Activated naive CD4-positive, alpha-beta T cell treated with anti-CD3 and anti-CD28 coated beads for 36 hours (primary cell): Measurements from ENCODE around the gene LDB2. TPM values are rescaled to one million over a fixed set of nuclear protein-coding genes. Genes with fewer than 3 reads are reported as not detected.

ENCODE experiments used
- CTCF ChIA-PET: fragments of 350-600 bp; sonication (Branson Sonifier 250); formaldehyde crosslinking; loops from one replicate; lab custom pipeline; 2021; ENCODE audit warnings: antibody characterized with exemption; lab: Charles Lee
- DNase-seq: peaks from one replicate; pipeline ENCODE4 v3.0.0-alpha.2; 2020
- H3K27ac Mint-ChIP-seq: one replicate; pipeline ENCODE4 v1.8.0; 2021; ENCODE audit warnings: mild to moderate bottlenecking, mixed read lengths
- H3K27me3 Mint-ChIP-seq: one replicate; pipeline ENCODE4 v1.8.0; 2021; ENCODE audit warnings: low read depth, mixed read lengths
- H3K36me3 Mint-ChIP-seq: one replicate; pipeline ENCODE4 v1.8.0; 2021; ENCODE audit warnings: low read depth, mixed read lengths
- H3K4me1 Mint-ChIP-seq: one replicate; pipeline ENCODE4 v1.8.0; 2021; ENCODE audit warnings: low read depth, mixed read lengths
- H3K4me3 Mint-ChIP-seq: one replicate; pipeline ENCODE4 v1.8.0; 2021; ENCODE audit warnings: mild to moderate bottlenecking, moderate library complexity, mixed read lengths
- H3K9me3 Mint-ChIP-seq: one replicate; pipeline ENCODE4 v1.8.0; 2021; ENCODE audit warnings: mixed read lengths
- intact Hi-C: fragments of 100-400 bp; cut with micrococcal nuclease; formaldehyde crosslinking; loops from one replicate; pipeline ENCODE4 v1.15.1; 2023
- total RNA-seq, 2 experiments: library from RNA; stranded (reverse); gene quantifications; one replicate each; pipeline ENCODE4 v1.2.3, GENCODE V29; 2021

LDB2 gene
- total RNA-seq, 2 experiments from 2014 or later = not detected

DNA sequence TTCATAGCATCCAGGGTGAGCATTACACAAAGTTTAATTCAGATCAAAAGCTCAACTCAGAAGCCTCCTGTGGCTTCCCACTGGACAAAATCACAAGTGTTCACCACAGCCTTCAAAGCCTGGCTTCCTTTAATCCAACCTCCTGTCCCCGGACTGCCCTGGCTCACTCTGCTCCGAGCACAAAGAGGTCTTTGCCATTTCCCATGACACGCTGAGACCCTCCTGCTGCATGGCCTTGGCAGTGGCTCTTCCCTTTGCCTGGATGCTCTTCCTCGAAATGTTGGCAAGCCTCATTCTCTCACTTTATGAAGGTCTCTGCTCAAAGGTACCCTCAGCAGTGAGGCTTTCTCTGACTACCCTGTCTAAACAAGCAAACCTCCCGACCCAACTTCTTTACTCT, 41.0 kb downstream of the LDB2 start:
- no peaks in the 10 kb centered on the region for H3K36me3 Mint-ChIP-seq
- H3K4me1 Mint-ChIP-seq = no peaks in the 10 kb centered on the region
- DNase-seq = no peak
- H3K9me3 Mint-ChIP-seq = no peaks in the 10 kb centered on the region
- intact Hi-C loops = no loop called here
- no peak overlapping the region for H3K4me3 Mint-ChIP-seq
- CTCF ChIA-PET = no interaction called here
- H3K27ac Mint-ChIP-seq = no peak overlapping the region
- H3K27me3 Mint-ChIP-seq = no peaks in the 10 kb centered on the region

DNA sequence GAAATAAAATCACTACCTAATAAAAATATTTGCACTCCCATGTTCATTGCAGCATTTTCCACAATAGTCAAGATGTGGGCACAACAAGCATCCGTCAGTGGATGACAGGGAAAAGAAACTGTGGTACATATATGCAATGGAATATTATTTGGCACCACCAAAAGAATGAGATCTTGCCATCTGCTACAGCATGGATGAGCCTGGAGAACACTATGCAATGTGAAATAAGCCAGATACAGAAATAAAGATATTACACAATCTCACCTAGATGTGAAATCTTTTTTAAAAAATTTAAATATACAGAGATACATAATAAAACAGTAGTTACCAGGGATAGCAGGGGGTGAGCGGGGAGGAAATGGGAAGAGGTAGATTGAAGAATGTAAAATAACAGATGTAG, 44.8 kb downstream of the LDB2 start:
- H3K9me3 Mint-ChIP-seq = no peaks in the 10 kb centered on the region
- intact Hi-C loops = no loop called here
- H3K4me1 Mint-ChIP-seq = no peaks in the 10 kb centered on the region
- no peak overlapping the region for H3K4me3 Mint-ChIP-seq
- CTCF ChIA-PET = no interaction called here
- no peak for DNase-seq
- no peaks in the 10 kb centered on the region for H3K36me3 Mint-ChIP-seq
- no peak overlapping the region for H3K27ac Mint-ChIP-seq
- H3K27me3 Mint-ChIP-seq = peaks cover 2% of the 10 kb centered on the region

DNA sequence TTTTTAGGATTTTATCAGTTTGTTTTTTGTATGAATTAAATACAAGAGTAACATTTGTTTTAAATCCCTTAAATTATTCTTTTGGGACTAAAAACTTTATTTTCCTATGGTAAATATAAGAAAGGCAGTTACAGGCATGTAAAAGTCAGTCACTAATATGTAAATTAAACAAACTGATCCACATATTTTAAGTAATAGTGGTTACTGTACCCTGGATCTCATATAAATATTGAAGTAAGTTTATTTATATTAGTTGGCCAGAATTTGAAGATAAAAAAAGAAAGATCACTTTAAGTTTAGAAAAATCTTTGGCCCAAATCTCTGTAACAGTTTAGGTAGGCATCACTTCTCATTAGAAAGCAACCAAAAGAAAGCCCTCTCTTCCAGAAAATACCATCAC, 45.8 kb downstream of the LDB2 start:
- H3K27me3 Mint-ChIP-seq = peaks cover 2% of the 10 kb centered on the region
- no peaks in the 10 kb centered on the region for H3K4me1 Mint-ChIP-seq
- no peaks in the 10 kb centered on the region for H3K9me3 Mint-ChIP-seq
- no peak overlapping the region for H3K4me3 Mint-ChIP-seq
- intact Hi-C loops = no loop called here
- no peak for DNase-seq
- CTCF ChIA-PET = no interaction called here
- H3K27ac Mint-ChIP-seq = no peak overlapping the region
- no peaks in the 10 kb centered on the region for H3K36me3 Mint-ChIP-seq

DNA sequence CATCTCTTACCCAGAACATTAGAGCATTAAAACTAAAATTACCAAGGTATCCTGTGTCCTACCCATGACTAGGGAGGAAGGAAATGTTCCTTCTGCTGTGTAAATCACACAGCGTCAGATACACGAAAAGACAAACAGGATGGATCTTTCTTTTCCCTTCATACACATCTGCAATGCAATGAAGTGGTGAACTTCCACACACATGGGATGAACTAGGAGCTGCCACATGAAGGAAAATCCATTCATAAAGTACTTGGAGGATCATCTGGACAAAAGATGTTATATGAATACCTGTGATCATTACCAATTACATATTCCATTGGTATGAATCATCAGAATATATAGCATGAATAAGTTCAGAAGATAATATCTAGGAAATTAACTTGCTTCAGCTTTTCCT, 46.2 kb downstream of the LDB2 start:
- intact Hi-C loops = no loop called here

DNA sequence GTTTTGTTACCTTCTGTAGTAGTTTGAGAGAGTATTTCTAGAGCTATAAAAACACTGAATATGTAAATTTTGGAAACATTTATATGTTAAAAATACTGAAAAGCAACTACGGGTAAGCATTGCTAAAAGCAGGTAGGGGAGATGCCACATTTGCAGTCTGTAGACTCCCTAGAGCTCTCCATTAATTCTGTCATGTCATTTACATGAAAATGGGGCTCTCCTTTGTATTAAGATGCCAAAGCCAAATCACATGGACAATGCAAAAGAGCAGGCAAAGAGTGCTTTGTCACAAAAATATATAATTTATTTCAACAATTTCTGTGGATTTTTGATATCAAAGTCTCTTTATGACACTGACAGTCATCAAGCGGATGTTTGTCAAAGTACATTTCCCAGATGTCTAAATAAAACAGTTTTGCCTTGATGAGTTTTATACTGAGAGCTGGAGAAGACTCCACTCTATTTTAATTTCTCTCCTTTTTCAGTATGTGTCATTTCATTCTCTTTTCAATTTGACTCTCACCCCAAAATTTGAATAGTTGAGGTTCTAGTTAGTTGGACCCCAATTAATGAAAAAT, 51.8 kb downstream of the LDB2 start:
- DNase-seq = no peak
- H3K27ac Mint-ChIP-seq = no peak overlapping the region
- no peaks in the 10 kb centered on the region for H3K4me1 Mint-ChIP-seq
- peaks cover 2% of the 10 kb centered on the region for H3K27me3 Mint-ChIP-seq
- intact Hi-C loops = no loop called here
- CTCF ChIA-PET = no interaction called here
- no peaks in the 10 kb centered on the region for H3K9me3 Mint-ChIP-seq
- H3K4me3 Mint-ChIP-seq = no peak overlapping the region
- H3K36me3 Mint-ChIP-seq = no peaks in the 10 kb centered on the region

More for the DNA sequence above, 46.2 kb downstream of the LDB2 start:
- Mint-ChIP-seq H3K27me3 (peaks cover 2% of the 10 kb centered on the region), H3K4me1 (no peaks in the 10 kb centered on the region), H3K36me3 (no peaks in the 10 kb centered on the region), H3K4me3 (no peak overlapping the region), H3K27ac (no peak overlapping the region), H3K9me3 (no peaks in the 10 kb centered on the region)
- no peak for DNase-seq
- CTCF ChIA-PET = no interaction called here

DNA sequence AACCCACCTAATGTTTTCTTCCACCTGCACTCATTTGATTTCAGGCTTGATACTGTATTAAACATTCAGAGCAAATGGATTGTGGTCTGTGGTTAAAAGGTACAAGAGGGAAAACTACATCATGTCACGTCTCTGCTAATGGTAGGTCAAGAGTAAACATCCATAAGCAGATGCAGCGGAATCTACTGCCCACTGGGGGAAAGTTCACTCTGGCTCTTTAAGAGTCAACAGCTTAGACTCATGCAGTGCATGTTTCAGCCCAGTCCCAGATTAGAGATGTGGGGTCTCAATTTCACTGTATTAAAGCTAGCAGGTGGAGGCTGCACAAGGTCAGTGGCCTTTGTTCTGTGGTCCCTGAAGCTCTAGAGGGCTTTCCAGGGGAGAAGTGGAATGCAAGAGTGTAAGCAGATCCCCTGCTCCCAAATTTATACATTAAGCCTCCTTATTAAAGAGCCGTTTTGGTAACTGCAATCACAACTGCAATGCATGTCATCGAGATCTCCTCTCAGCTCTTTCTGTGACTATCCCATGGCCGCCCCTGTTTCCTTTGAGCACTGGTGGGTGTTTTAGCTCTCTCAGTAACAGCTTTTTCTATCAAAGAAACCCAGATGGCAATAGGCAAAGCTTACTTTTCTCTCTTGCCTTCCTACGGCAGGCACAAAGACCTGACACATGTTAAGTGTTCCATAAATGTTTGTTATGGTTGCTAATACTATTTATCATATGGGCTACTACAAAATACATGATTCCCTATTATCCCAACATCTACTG, 53.4 kb downstream of the LDB2 start:
- Mint-ChIP-seq H3K9me3 (no peaks in the 10 kb centered on the region), H3K27ac (no peak overlapping the region), H3K4me3 (no peak overlapping the region), H3K27me3 (peaks cover 2% of the 10 kb centered on the region), H3K36me3 (no peaks in the 10 kb centered on the region), H3K4me1 (no peaks in the 10 kb centered on the region)
- CTCF ChIA-PET = no interaction called here
- intact Hi-C loops = no loop called here
- no peak for DNase-seq

DNA sequence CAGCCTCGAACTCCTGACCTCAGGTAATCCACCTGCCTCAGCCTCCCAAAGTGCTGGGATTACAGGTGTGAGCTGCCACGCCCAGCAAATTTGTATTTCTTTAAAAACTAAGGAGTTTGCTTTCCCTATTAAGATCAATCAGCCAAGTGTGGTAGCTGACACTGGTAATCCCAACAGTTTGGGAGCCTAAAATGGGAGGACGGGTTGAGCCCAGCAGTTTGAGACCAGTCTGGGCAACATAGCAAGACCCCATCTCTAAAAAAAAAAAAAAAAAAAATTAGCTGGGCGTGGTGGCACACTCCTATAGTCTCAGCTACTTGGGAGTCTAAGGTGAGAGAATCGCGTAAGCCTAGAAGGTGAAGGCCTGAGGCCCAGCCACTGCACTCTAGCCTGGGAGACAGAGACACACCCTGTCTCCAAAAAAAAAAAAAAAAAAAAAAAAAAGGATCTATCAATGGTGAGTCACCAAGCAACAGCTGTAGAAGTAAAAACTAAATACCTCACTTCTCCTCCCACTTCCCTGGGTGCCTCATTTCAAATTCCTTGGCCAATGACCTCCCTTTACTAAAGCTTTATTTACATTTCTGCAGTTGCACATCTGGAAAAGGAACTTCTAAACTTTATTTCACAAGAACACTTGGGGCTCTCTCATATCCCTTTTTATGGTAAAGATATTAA, 54.5 kb downstream of the LDB2 start:
- H3K27me3 Mint-ChIP-seq = no peaks in the 10 kb centered on the region
- DNase-seq = no peak
- H3K27ac Mint-ChIP-seq = no peak overlapping the region
- H3K4me3 Mint-ChIP-seq = no peak overlapping the region
- no peaks in the 10 kb centered on the region for H3K9me3 Mint-ChIP-seq
- H3K4me1 Mint-ChIP-seq = no peaks in the 10 kb centered on the region
- no peaks in the 10 kb centered on the region for H3K36me3 Mint-ChIP-seq
- intact Hi-C loops = no loop called here
- CTCF ChIA-PET = interaction anchor here (0.6 kb wide), 1 partner anchor 53 kb away, joined by 3 read pairs; no protein-coding TSS in a partner anchor

DNA sequence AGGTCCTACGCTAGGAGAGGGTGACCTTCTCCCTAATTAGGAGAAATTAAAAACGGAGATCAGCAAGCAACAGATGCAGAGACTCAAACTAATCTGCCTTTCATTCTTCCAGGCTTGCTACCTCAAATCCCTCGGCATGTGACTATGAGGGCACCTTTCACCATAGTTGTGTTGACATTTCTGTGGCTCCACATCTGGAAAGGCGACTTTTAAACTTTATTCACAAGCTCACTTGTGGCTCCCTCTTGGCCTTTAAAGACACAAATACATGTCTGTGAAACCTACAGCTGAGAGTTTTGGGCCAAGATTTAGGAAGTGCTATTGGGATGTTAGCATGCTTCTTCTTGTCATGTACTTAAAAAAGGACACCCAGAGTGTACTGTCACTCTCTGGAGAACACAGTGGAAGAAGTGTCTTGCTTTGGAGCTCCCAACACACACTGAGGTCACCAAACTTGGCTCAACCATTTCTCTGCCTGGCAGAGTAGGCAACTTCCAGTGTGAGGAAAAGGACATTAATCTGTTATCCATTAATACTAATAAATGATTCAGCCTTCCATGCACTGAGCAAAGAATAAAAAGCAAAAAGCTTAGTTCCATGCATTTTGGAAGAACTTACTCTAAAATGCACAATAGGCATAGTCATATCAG, 60.1 kb downstream of the LDB2 start:
- intact Hi-C loops = no loop called here
- Mint-ChIP-seq H3K27me3 (peaks cover 3% of the 10 kb centered on the region), H3K36me3 (no peaks in the 10 kb centered on the region), H3K9me3 (no peaks in the 10 kb centered on the region), H3K27ac (no peak overlapping the region), H3K4me1 (no peaks in the 10 kb centered on the region), H3K4me3 (no peak overlapping the region)
- no peak for DNase-seq
- CTCF ChIA-PET = no interaction called here

DNA sequence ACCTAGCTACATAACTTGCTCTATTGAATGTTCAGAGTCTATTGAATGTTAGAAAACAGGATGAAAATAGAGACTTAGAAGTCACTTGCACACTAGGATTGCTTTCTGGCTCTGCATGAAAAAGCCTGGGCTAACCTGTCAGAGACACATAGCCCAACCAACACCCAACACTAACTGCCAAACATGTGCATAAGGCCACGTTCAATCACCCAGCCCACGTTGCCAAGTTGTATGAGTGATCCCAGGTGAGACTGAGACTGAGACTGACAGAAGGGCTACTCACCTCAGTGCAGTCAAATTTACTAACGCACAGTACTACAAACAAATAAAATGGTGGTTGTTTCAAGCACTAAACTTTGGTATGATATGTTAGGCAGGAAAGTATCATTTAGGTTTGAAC, 61.0 kb downstream of the LDB2 start:
- CTCF ChIA-PET = no interaction called here
- Mint-ChIP-seq H3K9me3 (no peaks in the 10 kb centered on the region), H3K4me1 (no peaks in the 10 kb centered on the region), H3K27ac (no peak overlapping the region), H3K4me3 (no peak overlapping the region), H3K36me3 (no peaks in the 10 kb centered on the region), H3K27me3 (peaks cover 3% of the 10 kb centered on the region)
- no peak for DNase-seq
- intact Hi-C loops = no loop called here

DNA sequence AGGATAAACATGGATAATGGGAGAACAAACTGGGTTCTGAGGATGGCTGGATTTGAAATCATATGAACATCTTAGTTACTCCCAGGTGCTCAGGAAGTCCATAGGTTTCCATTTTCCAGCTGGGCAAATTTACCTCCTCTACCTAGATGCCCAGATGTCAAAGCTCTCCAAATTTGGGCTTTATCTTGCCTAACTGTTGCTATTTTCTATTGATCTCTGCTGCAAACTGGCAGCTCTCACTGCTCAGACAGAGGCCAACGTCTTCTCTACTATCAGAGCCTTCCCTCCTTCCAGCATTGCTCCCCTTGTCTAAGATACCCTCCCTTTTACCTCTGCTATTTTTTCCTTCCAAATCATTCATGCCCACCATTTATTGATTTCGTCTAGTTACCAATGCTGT, 62.1 kb downstream of the LDB2 start:
- DNase-seq = no peak
- H3K27ac Mint-ChIP-seq = no peak overlapping the region
- H3K4me3 Mint-ChIP-seq = no peak overlapping the region
- H3K36me3 Mint-ChIP-seq = no peaks in the 10 kb centered on the region
- CTCF ChIA-PET = no interaction called here
- H3K9me3 Mint-ChIP-seq = no peaks in the 10 kb centered on the region
- H3K4me1 Mint-ChIP-seq = no peaks in the 10 kb centered on the region
- peaks cover 3% of the 10 kb centered on the region for H3K27me3 Mint-ChIP-seq
- intact Hi-C loops = no loop called here

DNA sequence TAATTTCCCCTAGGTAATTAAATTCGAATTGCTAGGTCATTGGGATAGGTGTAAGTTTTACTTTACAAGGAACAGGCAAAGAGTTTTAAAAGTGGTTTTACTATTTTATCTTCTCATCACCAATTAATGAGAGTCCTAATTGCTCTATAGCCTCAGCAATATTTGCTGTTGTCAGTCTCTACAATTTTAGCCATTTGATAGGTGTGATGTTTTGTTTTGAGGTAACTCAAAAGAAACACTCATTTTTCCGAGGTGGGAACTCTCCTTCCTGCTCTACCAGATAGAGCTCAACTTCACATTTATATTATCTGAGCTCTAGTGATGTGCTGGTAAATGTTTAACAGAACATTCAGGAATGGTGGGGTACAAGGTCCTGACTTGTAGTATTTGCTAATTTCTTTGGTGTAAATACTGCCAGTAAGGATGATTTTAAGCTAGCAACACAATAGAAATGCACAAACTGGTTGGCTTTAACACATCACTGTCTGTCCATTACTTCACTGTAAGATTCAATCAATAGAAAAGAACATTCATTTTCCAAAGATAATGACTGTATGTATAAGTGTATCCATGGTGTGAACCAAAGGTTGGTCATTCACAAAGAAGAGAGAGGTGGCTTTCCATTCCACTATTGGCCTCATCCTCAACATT, 62.7 kb downstream of the LDB2 start:
- Mint-ChIP-seq H3K4me1 (no peaks in the 10 kb centered on the region), H3K36me3 (no peaks in the 10 kb centered on the region), H3K27ac (no peak overlapping the region), H3K4me3 (no peak overlapping the region), H3K9me3 (no peaks in the 10 kb centered on the region), H3K27me3 (peaks cover 3% of the 10 kb centered on the region)
- DNase-seq = no peak
- CTCF ChIA-PET = no interaction called here
- intact Hi-C loops = no loop called here

DNA sequence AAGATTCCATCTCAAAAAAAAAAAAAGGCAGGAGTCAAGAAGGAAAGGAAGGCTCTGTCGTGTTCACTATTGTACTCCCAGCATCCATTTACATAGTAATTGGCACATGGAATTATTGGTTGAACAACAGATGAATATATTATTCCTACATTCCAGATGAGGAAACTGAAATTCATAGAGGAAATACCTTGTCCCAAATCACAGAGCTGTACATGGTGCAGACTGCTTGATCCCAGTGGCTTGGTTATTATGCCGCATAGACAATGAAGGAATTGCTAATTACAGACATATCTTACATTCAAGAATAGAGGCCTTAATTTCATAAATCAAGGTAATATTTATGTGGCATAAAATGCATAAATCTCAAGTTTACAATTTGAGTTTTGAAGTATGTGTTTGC, 63.6 kb downstream of the LDB2 start:
- Mint-ChIP-seq H3K4me3 (no peak overlapping the region), H3K27me3 (peaks cover 3% of the 10 kb centered on the region), H3K9me3 (no peaks in the 10 kb centered on the region), H3K4me1 (no peaks in the 10 kb centered on the region), H3K27ac (no peak overlapping the region), H3K36me3 (no peaks in the 10 kb centered on the region)
- intact Hi-C loops = no loop called here
- CTCF ChIA-PET = no interaction called here
- DNase-seq = no peak
